GM21737 (cell line): ENCODE results near the gene IL23R.

Experiments
- ATAC-seq: cut with Tn5 transposase; IDR thresholded peaks from one replicate; pipeline ENCODE4 v1.9.1; 2021; ENCODE audit warnings: mild to moderate bottlenecking, moderate library complexity; ENCODE audit not compliant: unreplicated experiment

The IL23R gene

DNA sequence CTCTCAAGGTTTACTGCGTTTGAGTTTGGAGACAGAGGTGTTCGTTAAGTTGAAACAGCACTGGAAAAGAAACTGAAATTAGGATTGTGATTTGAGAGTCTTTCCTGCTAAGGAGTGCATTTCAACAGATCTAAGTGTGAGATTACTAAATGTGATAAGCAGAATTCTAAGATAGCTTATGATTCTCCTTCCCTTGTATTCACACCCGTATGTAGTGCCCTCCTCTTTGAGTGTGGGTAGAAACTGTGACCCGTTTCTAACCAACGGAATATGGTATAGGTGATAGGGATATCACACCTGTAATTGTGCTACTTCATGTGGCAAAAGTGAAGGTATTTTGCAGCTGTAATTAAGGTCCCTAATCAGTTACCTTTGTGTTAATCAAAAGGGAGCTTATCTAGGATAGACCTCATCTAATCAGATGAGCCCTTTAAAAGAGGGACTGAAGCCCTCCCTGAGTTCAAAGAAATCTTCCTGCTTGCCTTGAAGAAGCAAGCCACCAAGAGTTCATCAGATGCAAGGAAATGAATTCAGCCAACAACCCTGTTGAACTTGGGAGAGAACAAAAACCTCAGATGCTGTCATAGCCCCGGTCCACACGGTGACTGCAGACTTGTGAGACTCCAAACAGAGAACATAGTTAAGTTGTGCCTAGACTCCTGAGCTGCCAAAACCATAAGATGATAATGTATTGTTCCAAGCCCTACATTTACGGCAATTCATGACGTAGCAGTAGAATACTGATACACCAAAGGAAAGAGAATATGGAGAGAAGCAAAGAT, 128.8 kb downstream of the IL23R start:
- no peak for ATAC-seq

DNA sequence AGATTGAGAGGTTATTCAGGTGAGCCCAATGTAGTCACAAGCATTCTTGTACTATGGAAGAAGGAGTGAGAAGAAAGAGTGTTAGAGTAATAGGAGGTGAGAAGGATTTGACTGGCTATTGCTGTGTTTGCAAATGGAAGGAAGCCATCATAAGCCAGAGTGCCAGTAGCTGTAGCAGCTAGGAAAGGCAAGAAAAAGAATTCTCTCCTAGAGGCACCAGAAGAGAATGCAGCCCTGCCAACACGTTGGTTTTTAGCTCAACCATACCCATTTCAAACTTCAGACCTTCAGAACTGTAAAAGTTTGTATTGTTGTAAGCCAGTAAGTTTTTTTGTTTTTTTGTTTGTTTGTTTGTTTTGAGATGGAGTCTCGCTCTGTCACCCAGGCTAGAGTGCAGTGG, 132.5 kb downstream of the IL23R start:
- no peak for ATAC-seq

DNA sequence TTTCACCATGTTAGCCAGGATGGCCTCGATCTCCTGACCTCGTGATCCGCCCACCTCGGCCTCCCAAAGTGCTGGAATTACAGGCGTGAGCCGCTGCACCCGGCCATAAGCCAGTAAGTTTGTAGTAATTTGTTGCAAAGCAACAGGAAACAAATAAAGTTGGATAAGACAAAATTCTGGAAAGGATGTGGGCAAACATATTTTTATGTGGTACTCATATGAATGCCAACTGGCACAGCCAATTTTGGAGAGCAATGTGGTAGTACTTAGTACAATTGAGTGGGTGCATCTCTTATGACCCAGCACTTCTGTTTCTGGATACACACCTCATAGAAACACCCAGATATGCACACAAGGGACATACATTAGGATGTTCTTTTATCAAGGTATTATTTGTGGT, 133.0 kb downstream of the IL23R start:
- no peak for ATAC-seq

DNA sequence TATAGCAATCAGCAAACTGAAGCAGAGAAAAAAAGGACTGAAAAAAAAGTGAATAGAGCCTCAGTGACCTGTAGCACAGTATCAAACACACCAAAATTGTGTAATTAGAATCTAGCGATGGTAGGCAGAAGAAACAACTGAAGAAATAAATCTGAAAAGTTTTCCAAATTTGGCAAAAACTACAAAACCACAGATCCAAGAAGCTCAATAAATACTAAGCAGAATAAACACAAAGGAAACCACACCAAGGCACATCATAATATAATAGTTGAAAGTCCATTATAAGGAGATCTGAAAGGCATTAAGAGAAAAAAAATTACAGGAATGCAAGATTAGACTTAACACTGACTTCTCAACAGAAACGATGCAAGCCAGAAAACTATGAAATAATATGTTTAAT, 134.3 kb downstream of the IL23R start:
- no peak for ATAC-seq

DNA sequence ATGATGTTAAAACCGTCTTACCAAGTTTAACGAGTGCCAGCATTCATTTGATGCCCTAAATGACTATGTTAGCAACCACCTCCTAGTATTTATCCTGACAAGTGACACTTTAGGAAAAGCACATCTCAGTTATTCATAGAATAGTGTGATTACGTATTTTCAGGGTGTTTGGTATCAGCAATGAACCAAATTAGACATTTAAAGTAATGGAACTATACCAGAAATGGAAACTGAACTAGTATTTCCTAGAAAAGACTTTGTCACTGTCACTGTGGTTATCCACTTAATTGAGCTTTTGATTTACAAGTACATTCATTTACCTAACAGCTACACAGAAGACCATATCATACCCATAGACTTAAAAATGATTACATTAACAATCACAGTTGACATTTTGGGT, 137.8 kb downstream of the IL23R start:
- no peak for ATAC-seq

DNA sequence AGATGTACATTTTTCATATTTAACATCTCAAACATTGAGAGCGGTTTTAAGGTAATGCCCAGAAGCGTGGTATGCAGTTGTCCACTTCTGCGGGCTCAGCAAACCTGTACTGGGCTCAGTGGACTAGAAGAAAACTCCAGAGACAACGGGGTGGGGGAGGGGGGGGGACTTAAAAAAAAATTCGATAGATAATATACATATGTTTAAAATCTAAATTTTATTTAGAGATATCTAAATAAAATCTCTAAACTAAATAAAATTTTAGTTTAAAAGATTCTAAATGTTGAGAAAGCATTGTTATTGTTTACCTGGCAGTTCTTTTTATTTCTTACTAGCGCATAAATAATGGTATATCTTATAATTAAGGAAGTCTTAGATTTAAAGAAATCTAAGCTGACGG, 140.3 kb downstream of the IL23R start:
- no peak for ATAC-seq

DNA sequence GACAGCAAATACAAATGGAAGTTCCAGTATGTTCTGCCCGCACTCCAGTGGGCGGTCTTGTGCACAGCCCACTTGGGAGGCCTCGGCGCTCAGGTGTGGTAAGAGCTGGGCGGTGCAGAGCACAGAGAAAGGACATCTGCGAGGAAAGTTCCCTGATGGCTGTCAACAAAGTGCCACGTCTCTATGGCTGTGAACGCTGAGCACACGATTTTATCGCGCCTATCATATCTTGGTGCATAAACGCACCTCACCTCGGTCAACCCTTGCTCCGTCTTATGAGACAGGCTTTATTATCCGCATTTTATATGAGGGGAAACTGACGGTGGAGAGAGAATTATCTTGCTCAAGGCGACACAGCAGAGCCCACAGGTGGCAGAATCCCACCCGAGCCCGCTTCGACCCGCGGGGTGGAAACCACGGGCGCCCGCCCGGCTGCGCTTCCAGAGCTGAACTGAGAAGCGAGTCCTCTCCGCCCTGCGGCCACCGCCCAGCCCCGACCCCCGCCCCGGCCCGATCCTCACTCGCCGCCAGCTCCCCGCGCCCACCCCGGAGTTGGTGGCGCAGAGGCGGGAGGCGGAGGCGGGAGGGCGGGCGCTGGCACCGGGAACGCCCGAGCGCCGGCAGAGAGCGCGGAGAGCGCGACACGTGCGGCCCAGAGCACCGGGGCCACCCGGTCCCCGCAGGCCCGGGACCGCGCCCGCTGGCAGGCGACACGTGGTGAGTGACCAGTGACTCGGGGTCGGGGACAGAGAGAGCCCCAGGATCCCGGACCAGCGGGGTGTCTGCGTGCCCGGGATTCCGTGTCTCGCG, 141.2 kb downstream of the IL23R start, which contains the start of gene IL12RB2:
Gene IL12RB2 (plus strand): TSS at position 623 of the 810 bp plus-strand sequence. CDS start 12,496 bp downstream, outside the sequence.
- peak; percentile 53 for ATAC-seq

DNA sequence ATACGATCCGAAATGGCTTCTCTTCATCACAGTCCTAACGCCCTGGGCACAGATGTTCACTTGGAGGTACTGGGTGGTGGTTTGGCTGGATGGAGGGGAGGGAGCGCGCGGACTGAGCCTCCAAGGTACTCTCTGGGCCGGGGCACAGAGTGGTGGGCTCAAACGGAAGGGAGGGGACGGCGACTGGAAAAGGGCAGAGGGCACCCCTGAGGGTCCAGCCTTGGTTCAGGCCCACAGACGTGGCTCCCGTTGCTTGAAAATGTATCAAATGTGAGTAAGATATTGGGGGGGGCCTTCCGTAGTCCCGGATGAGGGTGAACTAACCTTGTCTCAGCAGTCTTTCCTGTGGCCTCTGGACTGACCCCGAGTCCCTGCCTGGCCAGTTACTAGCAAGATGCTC, 141.9 kb downstream of the IL23R start:
- ATAC-seq, result no peak
